ENCODE results near the gene ELAVL4. TPM values are rescaled to one million over a fixed set of nuclear protein-coding genes. Genes with fewer than 3 reads are reported as not detected.

Gene ELAVL4
- polyA plus RNA-seq, 1 experiment, result not detected

GRCh38 chr1:50172299-50172698 lies 63.6 kb downstream of the ELAVL4 start:
- no peak for TF ChIP-seq CTCF (IDR thresholded peaks at IDR 0.05; ENCODE audit: low read depth, low read length)
- POLR2A ChIA-PET, result no interaction called here
- Histone ChIP-seq H3K27ac (ENCODE audit: low read depth, low read length) (no peak overlapping the region), H3K9me3 (ENCODE audit: control insufficient read depth, insufficient read depth, low read length) (no peaks in the 10 kb centered on the region), H3K27me3 (ENCODE audit: control insufficient read depth, insufficient read depth, low read length) (no peaks in the 10 kb centered on the region), H3K4me3 (ENCODE audit: low read depth, low read length) (no peak overlapping the region)
- DNase-seq (ENCODE audit: low read depth, low spot score), result no peak
- CTCF ChIA-PET, result no interaction called here

GRCh38 chr1:50174101-50174500 lies 65.4 kb downstream of the ELAVL4 start:
- TF ChIP-seq CTCF (IDR thresholded peaks at IDR 0.05; ENCODE audit: low read depth, low read length), result no peak
- Histone ChIP-seq H3K27ac (ENCODE audit: low read depth, low read length) (no peak overlapping the region), H3K4me3 (ENCODE audit: low read depth, low read length) (no peak overlapping the region), H3K9me3 (ENCODE audit: control insufficient read depth, insufficient read depth, low read length) (no peaks in the 10 kb centered on the region), H3K27me3 (ENCODE audit: control insufficient read depth, insufficient read depth, low read length) (no peaks in the 10 kb centered on the region)
- ChIA-PET CTCF (no interaction called here), POLR2A (no interaction called here)
- DNase-seq (ENCODE audit: low read depth, low spot score), result no peak

- Histone ChIP-seq H3K27ac (ENCODE audit: low read depth, low read length) (no peak overlapping the region), H3K9me3 (ENCODE audit: control insufficient read depth, insufficient read depth, low read length) (no peaks in the 10 kb centered on the region), H3K27me3 (ENCODE audit: control insufficient read depth, insufficient read depth, low read length) (no peaks in the 10 kb centered on the region), H3K4me3 (ENCODE audit: low read depth, low read length) (no peak overlapping the region)
- CTCF ChIA-PET, result no interaction called here
- no peak for TF ChIP-seq CTCF (IDR thresholded peaks at IDR 0.05; ENCODE audit: low read depth, low read length)
- DNase-seq (ENCODE audit: low read depth, low spot score), result no peak
- POLR2A ChIA-PET, result no interaction called here
Measured at GRCh38 chr1:50175719-50176639, 67.3 kb downstream of the ELAVL4 start.

- H3K27ac ChIP-seq (ENCODE audit: low read depth, low read length), result no peak overlapping the region
- CTCF ChIA-PET, result no interaction called here
Measured at GRCh38 chr1:50177994-50178393, 69.3 kb downstream of the ELAVL4 start.

More at GRCh38 chr1:50177994-50178393, 69.3 kb downstream of the ELAVL4 start:
- DNase-seq (ENCODE audit: low read depth, low spot score), result no peak
- no peaks in the 10 kb centered on the region for H3K27me3 ChIP-seq (ENCODE audit: control insufficient read depth, insufficient read depth, low read length)
- no peak overlapping the region for H3K4me3 ChIP-seq (ENCODE audit: low read depth, low read length)
- POLR2A ChIA-PET, result no interaction called here
- no peak for TF ChIP-seq CTCF (IDR thresholded peaks at IDR 0.05; ENCODE audit: low read depth, low read length)
- no peaks in the 10 kb centered on the region; the same call in 1 of the 2 replicates for H3K9me3 ChIP-seq (ENCODE audit: control insufficient read depth, insufficient read depth, low read length)
